HepG2 (cell line): ENCODE measurements around the gene HES1. TPM values are rescaled to one million over a fixed set of nuclear protein-coding genes. Genes with fewer than 3 reads are reported as not detected.

ENCODE experiments used
- DNMT1 ChIP-seq: sonication (generic); formaldehyde crosslinking; IDR thresholded peaks from 2 replicates; pipeline ENCODE4 v1.5.1; 2020; ENCODE audit warnings: mild to moderate bottlenecking, missing genetic modification reagents
- DZIP1 ChIP-seq: sonication (generic); formaldehyde crosslinking; IDR thresholded peaks from 2 replicates; pipeline ENCODE4 v1.5.0; 2020; ENCODE audit warnings: mild to moderate bottlenecking, missing genetic modification reagents
- HINFP ChIP-seq: sonication (generic); formaldehyde crosslinking; IDR thresholded peaks from 2 replicates; pipeline ENCODE4 v1.4.0; 2020; ENCODE audit warnings: low read depth, mild to moderate bottlenecking, missing genetic modification reagents
- IKZF1 ChIP-seq: fragments of 450-650 bp; IDR thresholded peaks from 2 replicates; pipeline ENCODE4 v1.7.1; 2016
- JUN ChIP-seq: sonication (generic); formaldehyde crosslinking; IDR thresholded peaks from 2 replicates; pipeline ENCODE4 v1.4.0; 2020; ENCODE audit warnings: mild to moderate bottlenecking, missing genetic modification reagents
- JUND ChIP-seq: sonication (generic); formaldehyde crosslinking; IDR thresholded peaks from 2 replicates; pipeline ENCODE4 v1.8.0; 2022; ENCODE audit warnings: mild to moderate bottlenecking, missing genetic modification reagents
- MBNL3 ChIP-seq: fragments of 250-450 bp; sonication (Bioruptor Pico); conservative IDR thresholded peaks from 2 replicates; pipeline ENCODE4 v1.8.0; 2022; ENCODE audit warnings: mild to moderate bottlenecking, inconsistent platforms
- NONO ChIP-seq, 2 experiments: fragments of 450-650 bp in 1 of 2; sonication (generic) in 1 of 2; formaldehyde crosslinking in 1 of 2; IDR thresholded peaks in 1 of 2; conservative IDR thresholded peaks in 1 of 2; 2 replicates each; pipeline versions ENCODE4 v1.6.1 to v1.8.0; 2017 to 2022; ENCODE audit warnings: mild to moderate bottlenecking in 1 of 2, missing genetic modification reagents in 1 of 2, moderate library complexity in 1 of 2
- NR2C2 ChIP-seq: sonication (generic); formaldehyde crosslinking; IDR thresholded peaks from 2 replicates; pipeline ENCODE4 v1.4.0; 2020; ENCODE audit warnings: missing genetic modification reagents, mild to moderate bottlenecking, moderate library complexity, borderline replicate concordance
- PAX8 ChIP-seq: sonication (generic); formaldehyde crosslinking; IDR thresholded peaks from 2 replicates; pipeline ENCODE4 v1.8.0; 2022; ENCODE audit warnings: mild to moderate bottlenecking, missing genetic modification reagents, borderline replicate concordance
- SRSF4 ChIP-seq: fragments of 200-400 bp; formaldehyde crosslinking; IDR thresholded peaks from one replicate; pipeline ENCODE4 v1.6.1; 2018; ENCODE audit warnings: mild to moderate bottlenecking, low read depth, low read length, moderate library complexity; ENCODE audit not compliant: poor library complexity, severe bottlenecking
- TMF1 ChIP-seq: sonication (generic); formaldehyde crosslinking; IDR thresholded peaks from 2 replicates; pipeline ENCODE4 v1.8.1; 2022; ENCODE audit warnings: low read depth, missing genetic modification reagents
- ZFP37 ChIP-seq: sonication (generic); formaldehyde crosslinking; IDR thresholded peaks from 2 replicates; pipeline ENCODE4 v1.4.0; 2020; ENCODE audit warnings: missing genetic modification reagents, borderline replicate concordance
- ZMAT5 ChIP-seq: sonication (generic); formaldehyde crosslinking; IDR thresholded peaks from 2 replicates; pipeline ENCODE4 v1.5.0; 2020; ENCODE audit warnings: mild to moderate bottlenecking, low read depth, missing genetic modification reagents, borderline replicate concordance
- ZNF121 ChIP-seq: sonication (generic); formaldehyde crosslinking; IDR thresholded peaks from 2 replicates; pipeline ENCODE4 v1.5.0; 2020; ENCODE audit warnings: mild to moderate bottlenecking, missing genetic modification reagents
- ZNF362 ChIP-seq: sonication (generic); formaldehyde crosslinking; IDR thresholded peaks from 2 replicates; pipeline ENCODE4 v1.4.0; 2020; ENCODE audit warnings: missing genetic modification reagents, mild to moderate bottlenecking, borderline replicate concordance
- ZNF703 ChIP-seq: sonication (generic); formaldehyde crosslinking; IDR thresholded peaks from 2 replicates; pipeline ENCODE4 v1.5.1; 2020; ENCODE audit warnings: missing genetic modification reagents, mild to moderate bottlenecking, moderate library complexity, borderline replicate concordance
- ZNF816 ChIP-seq: sonication (generic); formaldehyde crosslinking; IDR thresholded peaks from 2 replicates; pipeline ENCODE4 v1.8.0; 2022; ENCODE audit warnings: missing genetic modification reagents, mild to moderate bottlenecking, borderline replicate concordance
- ZSCAN21 ChIP-seq: sonication (generic); formaldehyde crosslinking; IDR thresholded peaks from 2 replicates; pipeline ENCODE4 v1.8.0; 2022; ENCODE audit warnings: mild to moderate bottlenecking, missing genetic modification reagents, moderate library complexity, borderline replicate concordance
- ZSCAN22 ChIP-seq: sonication (generic); formaldehyde crosslinking; IDR thresholded peaks from 2 replicates; pipeline ENCODE4 v1.4.0; 2020; ENCODE audit warnings: mild to moderate bottlenecking, missing genetic modification reagents
- polyA plus RNA-seq, 8 experiments: library from polyadenylated mRNA; depleted of rRNA in 3 of 8; stranded (reverse) in 7 of 8; unstranded in 1 of 8; fragments of >200 nt; fragmentation: Illumina TruSeq in 4 of 8; extraction: Trizol in 4 of 8; gene quantifications; 2 replicates each; pipeline versions ENCODE4 v1.2.1 to v1.2.3, GENCODE V29; 2011 to 2016; ENCODE audit warnings: low read depth in 4 of 8, missing spikeins in 1 of 8, mixed read lengths in 1 of 8; ENCODE audit not compliant: insufficient read depth in 1 of 8
- total RNA-seq, 5 experiments: library from RNA; depleted of rRNA; stranded (reverse); fragments of >200 nt; fragmentation: Illumina TruSeq; extraction: Trizol; gene quantifications; 2 replicates each; pipeline ENCODE4 v1.2.3, GENCODE V29; 2016; ENCODE audit warnings: low read depth in 1 of 5

Gene HES1
- total and polyA plus RNA-seq, 2 of the 13 experiments (the other 11 are each of a cell fraction or from before 2014, with no cell fraction given), result 15.4 to 19.8 TPM

- TF ChIP-seq ZNF816, result no peak
- 0 out of 2 replicates have a peak, but pooled peaks have one; percentile 26 for TF ChIP-seq JUN (CRISPR knock-in tag)
- no peak for TF ChIP-seq NONO (IDR thresholded peaks at IDR 0.05)
- 0 out of 2 replicates have a peak, but pooled peaks have one; percentile 26 for TF ChIP-seq NONO (CRISPR knock-in tag; conservative IDR thresholded peaks at IDR 0.05)
- TF ChIP-seq NR2C2 (CRISPR knock-in tag), result no peak
- TF ChIP-seq DZIP1, result no peak; the same call in 1 of the 2 replicates
- TF ChIP-seq ZSCAN21 (CRISPR knock-in tag), result peak; percentile 61
- TF ChIP-seq ZSCAN22, result no peak
- no peak for TF ChIP-seq TMF1 (CRISPR knock-in tag)
- TF ChIP-seq JUND (CRISPR knock-in tag), result no peak
- TF ChIP-seq IKZF1, result no peak
- TF ChIP-seq ZFP37 (CRISPR knock-in tag), result peak; percentile 83; the same call in 1 of the 2 replicates
- TF ChIP-seq ZNF703 (CRISPR knock-in tag), result no peak
- no peak for TF ChIP-seq DNMT1 (CRISPR knock-in tag)
- peak; percentile 87 for TF ChIP-seq ZNF362 (CRISPR knock-in tag)
- TF ChIP-seq ZMAT5 (CRISPR knock-in tag), result no peak
- TF ChIP-seq HINFP (CRISPR knock-in tag), result no peak
- no peak for TF ChIP-seq ZNF121
- TF ChIP-seq PAX8, result no peak
- TF ChIP-seq MBNL3 (CRISPR knock-in tag), result no peak
- TF ChIP-seq SRSF4, result no peak
Observed at GRCh38 chr3:194135806-194136518, at the start of gene HES1 (continued).
